ENCODE measurements around the gene MRPL24.

Gene MRPL24

GRCh38 chr1:156692925-156693847 lies 47.7 kb downstream of the MRPL24 start:
- DNase-seq (ENCODE audit: low read depth in 2 of 2, low spot score in 1 of 2) = no peak

GRCh38 chr1:156692441-156692924 lies 48.4 kb downstream of the MRPL24 start:
- DNase-seq (ENCODE audit: low read depth in 2 of 2, low spot score in 1 of 2) = no peak

GRCh38 chr1:156691665-156692440 lies 49.0 kb downstream of the MRPL24 start:
- DNase-seq (ENCODE audit: low read depth in 2 of 2, low spot score in 1 of 2) = no peak

- DNase-seq (ENCODE audit: low read depth in 2 of 2, low spot score in 1 of 2) = no peak
Observed at GRCh38 chr1:156691191-156691590, 49.7 kb downstream of the MRPL24 start.

GRCh38 chr1:156690675-156691036 lies 50.2 kb downstream of the MRPL24 start:
- no peak for DNase-seq (ENCODE audit: low read depth in 2 of 2, low spot score in 1 of 2)

- DNase-seq (ENCODE audit: low read depth in 2 of 2, low spot score in 1 of 2) = no peak
Observed at GRCh38 chr1:156689953-156690674, 50.8 kb downstream of the MRPL24 start.

- peak; percentile 47 to 56 for DNase-seq (ENCODE audit: low read depth in 2 of 2, low spot score in 1 of 2)
Observed at GRCh38 chr1:156689035-156689952, 51.6 kb downstream of the MRPL24 start.

Data from stimulated activated CD8-positive, alpha-beta memory T cell treated with anti-CD3 and anti-CD28 coated beads, Interleukin-4, amount 100 ng/mL, for 4 hours (primary cell).